HG03442 (cell line): Measurements from ENCODE around the gene FERMT3.

Source experiments
- ATAC-seq: cut with Tn5 transposase; IDR thresholded peaks from one replicate; pipeline ENCODE4 v1.9.1; 2021; ENCODE audit warnings: mild to moderate bottlenecking, moderate library complexity; ENCODE audit not compliant: unreplicated experiment

Gene FERMT3

DNA sequence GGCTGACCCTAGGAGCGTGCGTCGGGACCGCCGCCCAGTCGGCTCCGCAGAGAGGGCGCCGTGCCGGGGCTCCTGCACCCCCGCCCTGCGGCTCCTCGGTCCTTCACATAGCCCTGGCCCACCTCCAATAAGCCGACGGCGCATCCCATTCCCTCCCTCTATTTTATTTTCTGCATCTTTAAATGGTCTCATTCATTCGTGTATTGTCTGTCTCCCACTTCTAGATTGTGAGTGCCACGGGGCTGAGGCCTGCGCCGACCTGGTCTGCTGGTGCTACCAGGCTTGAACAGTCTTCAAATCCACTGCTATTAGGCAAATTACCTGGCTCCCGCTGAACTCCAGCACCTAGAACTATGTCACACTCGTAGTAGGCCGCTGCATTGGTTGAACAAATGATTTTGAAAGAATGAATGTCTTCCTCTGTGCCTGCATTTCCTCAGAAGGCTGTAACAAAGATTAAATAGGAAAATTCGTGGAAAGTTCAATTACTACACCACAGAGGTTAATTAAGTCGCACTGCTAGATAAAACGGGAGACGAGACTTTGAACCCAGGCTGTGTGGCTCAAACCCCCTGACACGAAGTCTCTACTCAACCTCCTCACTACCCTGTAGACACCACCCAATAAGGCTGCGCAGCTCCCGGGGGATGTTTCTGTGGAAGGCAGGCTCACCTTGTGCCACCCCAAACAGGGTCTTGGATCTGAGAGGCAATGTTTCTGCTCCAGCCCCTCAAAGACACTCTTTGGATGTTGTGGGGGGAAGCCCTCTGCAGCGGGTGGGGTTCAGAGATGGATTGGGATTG lies 41.4 kb downstream of the FERMT3 start:
- ATAC-seq = no peak

DNA sequence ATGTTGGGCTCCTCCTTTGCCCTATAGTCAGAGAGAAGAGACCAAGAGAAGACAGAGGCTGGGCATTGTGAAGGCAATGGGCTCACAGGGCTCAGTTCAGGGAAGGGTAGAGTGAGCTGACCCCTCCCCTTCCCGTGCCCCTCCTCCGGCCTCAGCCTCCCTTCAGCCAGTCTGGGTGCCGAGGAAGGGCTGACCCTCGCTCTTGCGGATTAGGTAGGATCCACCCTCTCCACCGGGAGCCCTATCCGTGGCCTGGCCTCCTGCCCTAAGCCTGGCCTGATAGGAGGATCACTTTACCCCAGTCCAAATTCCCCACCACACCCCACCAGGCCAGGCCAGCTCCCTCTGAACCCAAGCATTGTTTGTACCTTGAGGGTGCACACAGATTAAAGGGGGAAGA lies 42.1 kb downstream of the FERMT3 start:
- no peak for ATAC-seq

DNA sequence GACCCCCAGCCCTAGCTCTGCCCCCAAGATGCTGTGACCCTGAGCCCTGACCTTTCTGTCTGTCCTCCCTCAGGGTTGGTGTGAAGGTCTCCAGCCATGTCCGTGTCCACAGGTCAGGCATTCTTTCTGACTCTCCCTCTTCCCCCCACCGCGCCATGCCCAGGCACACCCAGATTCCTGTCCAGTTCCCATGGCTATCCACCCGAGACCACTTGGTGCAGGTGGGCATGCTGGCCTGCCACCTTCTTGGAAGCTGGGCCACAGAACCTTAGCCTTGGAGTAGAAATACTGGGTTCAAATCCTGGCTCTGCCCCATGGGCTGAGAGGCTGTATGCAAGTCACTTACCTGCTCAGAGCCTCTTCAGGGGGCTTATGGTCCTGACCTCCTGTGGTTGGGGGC lies 42.5 kb downstream of the FERMT3 start:
- ATAC-seq = no peak

DNA sequence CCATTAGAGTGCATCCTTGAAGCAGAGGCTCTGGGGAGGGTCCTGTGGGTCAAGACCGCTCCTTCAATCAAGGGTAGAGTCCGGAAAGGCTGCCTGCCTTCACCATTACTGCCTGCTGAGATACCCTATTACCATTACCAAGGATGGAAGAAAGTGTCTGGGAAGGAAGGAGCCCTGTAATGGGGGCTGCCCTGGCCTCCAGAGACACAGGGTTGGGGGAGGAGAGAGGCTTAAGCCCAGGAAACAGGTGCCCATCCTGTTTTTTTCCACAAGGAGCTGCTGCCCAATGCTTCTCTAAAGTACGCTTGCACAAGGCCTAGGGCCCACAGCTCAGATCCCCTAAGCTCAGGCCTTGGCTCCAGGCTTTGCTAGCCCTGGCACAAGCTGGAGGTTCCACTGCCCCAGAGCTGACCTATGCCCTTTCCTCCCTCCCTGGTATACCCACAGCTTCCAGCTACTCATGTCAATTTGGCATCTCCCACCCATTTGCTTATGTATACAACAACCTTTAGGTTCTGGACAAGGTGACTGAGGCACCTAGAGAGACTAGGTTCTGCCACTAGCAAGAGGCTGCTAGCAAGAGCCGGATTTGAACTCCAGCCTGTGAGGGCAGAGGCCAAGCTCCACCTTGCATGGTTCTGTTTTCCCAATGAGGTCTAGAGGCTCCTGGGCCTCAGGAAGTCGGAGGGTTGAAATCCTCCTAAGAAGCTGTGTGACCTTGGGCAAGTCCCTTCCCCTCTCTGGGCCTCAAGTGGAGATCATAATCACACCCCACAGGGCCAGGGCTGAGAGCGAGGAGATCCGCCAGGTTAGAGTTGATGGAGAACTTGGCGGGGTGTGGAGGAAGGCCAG lies 43.3 kb downstream of the FERMT3 start:
- no peak for ATAC-seq

DNA sequence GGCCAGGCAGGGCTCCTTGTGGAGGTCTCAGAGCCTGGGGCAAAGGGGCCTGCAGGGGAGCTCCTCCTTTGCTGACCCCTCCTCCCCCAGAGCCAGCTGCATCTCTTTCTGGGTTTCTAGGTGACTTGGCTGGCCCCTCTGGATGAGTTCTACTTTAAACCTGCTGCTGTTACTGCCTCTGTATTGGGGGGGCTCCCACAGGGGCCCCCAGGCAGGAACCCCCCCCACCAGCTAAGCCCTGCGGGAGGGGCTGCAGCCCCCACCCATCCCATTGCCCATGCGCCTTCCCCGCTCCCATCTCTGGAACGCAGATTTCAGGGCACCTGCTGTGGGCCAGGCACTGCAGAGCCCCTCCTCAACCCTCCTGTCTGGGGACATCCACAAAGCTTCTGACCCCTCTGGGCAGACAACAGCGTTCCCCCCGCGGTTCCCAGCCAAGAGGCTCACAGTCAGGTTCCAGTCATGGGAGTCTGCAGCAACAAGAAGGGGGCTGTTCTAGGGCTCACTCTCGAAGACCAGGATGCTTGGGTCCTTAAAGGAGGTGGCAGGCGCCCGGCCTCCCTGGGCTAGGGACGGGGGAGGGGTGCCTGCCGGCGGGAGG lies 44.0 kb downstream of the FERMT3 start:
- ATAC-seq = no peak

DNA sequence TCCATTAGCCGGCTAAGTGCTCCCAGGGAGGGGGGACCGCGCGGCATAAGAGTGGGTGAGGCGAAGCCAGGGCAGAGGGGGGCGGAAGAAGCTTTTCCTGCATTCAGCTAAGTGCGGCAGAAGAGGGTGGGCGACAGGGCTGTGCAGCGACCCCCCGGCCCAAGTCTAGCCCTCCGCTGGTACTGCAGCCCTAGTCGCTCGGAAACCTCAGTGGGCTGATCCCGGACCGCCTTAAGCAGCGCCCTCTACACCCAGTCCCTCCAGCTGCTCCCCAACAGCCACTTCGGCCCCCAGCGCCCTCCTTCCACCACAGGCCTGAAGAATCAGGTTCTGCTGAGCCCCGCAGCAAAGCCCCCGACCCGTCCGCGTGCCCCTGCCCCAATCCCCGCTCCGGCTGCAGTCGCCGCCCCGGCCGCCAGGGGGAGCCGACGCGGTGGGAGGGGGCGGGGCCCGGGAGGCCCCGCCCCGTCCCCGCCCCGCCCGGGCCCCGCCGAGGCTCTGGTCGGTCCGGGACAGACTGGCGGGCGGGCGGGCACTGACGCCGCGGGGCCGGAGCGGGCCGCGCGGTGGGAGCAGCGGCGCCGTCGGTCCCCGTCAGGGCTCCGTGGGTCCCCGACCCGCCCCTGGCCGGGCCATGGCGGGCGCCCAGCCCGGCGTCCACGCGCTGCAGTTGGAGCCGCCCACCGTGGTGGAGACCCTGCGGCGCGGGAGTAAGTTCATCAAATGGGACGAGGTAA lies 44.7 kb downstream of the FERMT3 start, which contains the start of gene PLCB3:
PLCB3 (plus strand) TSS at position 515 of the 737 bp plus-strand sequence; CDS start at position 635, 120 bp downstream.
- ATAC-seq = peak; percentile 48

DNA sequence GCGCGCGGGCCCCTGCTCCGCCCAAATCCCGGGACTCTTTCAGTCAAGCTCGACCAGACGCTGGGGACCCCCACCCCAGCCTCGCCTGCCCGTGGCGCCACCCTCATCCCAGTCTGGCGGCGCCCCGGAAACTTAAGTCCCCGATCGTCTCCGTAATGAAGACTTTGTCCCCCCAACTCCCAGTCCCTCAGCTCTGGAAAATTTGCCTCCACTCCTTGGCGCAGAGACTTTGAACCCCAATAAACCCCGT lies 45.2 kb downstream of the FERMT3 start:
- ATAC-seq = no peak

DNA sequence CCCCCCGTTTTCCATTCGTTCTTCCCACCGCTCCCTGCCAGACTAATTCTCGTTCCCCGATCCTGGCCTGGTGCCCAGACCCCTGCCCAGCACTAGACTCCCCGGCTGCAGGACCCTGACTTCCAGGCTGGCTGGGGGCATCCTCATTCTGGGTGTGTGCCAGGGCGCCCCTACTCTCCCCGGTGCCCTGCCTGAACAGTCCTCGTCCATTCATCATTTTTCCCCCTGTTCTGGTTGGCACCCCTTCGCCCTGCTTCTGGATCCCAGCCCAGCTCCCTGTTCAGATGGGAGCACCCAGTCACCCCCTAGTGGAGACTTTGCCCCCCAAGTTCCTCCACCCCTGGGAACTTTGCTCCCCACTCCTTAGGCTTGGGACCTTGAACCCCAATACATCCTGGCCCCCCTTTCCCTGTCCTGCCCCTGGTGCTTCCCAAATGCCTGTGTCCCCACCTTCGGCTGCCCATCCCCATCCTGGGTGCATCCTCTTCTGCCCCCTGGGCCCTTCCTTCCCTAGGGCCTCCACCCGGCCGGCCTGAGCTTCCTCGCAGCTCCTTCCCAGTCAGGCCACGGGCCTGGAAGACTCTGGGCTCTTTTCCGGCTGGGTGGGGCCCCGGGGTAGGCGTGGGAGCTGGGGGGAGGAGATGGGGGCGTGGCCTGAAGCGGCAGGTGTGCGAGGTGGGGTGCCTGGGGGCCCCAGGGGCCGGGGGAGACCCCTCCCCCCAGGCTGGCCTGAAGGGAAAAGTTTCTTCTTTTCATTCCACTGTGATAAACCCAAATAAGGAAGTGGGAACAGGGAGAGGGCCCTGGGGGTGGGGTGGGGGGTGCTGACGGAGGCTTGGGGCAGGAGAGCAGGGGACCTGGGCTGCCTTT lies 45.7 kb downstream of the FERMT3 start:
- no peak for ATAC-seq

DNA sequence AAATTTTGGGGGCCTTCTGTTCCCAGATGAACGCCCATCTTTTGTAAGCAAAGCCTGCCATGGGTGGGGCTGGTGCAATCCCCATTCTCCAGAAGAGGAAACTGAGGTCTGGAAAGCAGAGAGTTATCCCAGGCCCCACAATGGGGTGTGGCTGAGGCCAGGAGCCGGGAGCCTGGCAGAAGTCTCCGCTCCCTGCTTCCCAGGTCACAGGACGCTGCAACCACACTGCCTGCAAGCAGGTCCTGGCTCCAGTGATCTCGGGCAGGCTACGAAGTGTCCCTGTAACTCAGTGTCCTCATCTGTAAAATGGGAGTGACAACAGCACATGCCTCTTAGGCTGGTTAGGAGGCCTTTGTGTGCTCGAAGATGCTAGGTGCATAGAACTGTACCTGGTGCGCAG lies 46.5 kb downstream of the FERMT3 start:
- ATAC-seq = no peak

DNA sequence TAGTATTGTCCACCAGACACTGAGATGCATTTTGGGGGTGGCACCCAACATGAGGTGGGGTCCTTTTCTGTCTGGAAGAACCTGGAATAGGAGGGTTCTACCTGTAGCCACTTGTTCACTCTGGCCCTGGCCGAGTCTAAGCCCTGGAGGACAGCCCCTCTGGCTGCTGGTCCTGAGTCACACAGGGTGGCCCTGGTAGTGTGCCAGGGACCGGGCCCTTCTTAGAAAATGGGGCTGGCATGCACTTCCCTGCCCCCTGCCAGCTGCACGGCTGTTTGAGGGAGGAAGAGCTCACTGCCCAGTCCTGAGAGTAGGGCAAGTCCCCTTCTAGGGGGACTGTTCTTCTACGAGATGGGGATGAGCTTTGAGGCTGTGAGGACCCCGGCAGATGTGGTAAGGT lies 47.0 kb downstream of the FERMT3 start:
- ATAC-seq = no peak

DNA sequence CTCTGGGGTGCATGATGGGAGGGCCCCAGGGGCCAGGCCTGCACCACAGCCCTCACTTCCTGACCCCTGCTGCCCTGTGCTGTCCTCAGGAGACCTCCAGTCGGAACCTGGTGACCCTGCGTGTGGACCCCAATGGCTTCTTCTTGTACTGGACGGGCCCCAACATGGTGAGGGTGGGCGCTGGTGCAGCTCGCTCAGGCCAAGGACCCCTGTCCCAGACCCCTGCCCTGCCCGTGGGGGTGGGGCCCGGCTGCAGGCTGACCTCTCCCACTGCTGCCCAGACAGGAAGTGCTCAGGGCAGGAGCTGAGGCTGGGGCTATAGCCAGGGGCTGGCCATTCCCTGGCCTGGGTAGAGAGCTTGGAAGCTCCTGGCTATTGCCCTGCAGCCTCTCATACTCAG lies 47.8 kb downstream of the FERMT3 start:
- ATAC-seq = no peak

DNA sequence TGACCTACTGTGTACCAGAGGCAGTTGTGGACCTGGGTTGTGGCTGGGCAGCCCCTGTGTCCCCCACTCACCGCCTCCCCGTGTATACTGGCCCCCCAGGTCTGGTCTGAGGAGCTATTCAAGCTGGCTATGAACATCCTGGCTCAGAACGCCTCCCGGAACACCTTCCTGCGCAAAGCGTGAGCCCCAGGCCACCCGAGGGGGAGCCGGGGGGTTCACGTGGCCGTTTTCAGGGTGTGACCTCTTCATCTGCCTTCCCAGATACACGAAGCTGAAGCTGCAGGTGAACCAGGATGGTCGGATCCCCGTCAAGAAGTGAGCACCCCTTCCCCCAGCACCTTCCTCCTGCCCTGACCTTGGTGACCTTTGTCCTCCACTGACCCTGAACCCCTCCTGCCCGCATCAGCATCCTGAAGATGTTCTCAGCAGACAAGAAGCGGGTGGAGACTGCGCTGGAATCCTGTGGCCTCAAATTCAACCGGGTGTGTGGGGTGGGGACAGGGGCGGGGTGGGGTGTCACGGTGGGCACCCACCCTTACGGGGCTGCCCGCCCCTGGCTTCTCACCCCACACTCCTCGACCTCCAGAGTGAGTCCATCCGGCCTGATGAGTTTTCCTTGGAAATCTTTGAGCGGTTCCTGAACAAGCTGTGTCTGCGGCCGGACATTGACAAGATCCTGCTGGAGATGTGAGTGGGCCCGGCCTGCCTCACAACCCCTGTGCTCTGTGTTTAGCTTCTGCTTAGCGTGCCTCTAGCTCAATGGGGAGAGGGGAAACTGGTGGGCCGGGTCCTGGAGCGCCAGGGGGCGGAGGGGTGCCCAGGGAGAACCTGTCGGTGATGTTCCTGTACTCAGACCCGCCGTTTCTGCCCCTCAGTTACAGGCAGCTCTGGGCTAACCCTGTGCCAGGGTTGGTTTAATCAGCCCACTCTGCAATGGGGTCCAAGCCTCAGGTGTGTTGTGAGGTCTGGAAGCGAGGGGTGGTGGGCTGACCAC lies 48.9 kb downstream of the FERMT3 start:
- ATAC-seq = no peak

DNA sequence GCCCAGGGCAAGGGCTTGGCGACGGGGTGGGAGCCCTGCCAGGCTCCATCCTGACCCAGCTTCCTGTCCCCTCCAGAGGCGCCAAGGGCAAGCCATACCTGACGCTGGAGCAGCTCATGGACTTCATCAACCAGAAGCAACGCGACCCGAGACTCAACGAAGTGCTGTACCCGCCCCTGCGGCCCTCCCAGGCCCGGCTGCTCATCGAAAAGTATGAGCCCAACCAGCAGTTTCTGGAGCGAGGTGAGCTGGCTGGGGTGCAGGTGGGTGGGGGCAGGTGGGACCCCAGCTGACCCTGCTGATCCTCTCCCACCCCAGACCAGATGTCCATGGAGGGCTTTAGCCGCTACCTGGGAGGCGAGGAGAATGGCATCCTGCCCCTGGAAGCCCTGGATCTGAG lies 49.8 kb downstream of the FERMT3 start:
- ATAC-seq = no peak

DNA sequence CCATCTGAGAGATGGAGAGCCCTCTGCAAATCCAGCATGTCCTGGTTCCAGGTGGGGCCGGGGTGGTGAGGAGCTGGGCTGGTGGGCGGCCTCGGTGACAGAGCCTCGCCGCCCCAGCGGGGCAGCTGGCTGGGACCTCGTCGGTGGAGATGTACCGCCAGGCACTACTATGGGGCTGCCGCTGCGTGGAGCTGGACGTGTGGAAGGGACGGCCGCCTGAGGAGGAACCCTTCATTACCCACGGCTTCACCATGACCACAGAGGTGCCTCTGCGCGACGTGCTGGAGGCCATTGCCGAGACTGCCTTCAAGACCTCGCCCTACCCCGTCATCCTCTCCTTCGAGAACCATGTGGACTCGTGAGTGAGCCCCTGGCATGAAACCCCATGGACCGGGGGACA lies 51.8 kb downstream of the FERMT3 start:
- no peak for ATAC-seq

DNA sequence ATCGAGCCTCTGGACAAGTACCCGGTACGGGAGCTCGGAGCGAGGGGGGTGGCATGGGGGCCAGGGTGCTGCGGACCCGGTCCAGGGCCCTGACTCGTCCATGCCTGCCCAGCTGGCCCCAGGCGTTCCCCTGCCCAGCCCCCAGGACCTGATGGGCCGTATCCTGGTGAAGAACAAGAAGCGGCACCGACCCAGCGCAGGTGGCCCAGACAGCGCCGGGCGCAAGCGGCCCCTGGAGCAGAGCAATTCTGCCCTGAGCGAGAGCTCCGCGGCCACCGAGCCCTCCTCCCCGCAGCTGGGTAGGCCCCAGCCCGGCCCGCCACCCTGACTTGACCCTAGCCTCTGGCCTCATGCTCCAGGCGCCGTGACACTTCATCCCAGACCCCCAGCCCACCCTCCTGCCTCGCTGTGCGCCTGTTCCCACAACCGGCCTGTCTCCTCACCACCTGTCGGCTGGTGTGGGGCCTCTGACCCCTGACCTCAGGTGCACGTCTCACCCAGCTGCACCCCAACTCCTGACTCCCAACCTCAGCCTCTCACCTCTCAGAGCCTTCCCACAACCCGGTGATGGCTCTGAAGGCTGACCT lies 52.5 kb downstream of the FERMT3 start:
- no peak for ATAC-seq

DNA sequence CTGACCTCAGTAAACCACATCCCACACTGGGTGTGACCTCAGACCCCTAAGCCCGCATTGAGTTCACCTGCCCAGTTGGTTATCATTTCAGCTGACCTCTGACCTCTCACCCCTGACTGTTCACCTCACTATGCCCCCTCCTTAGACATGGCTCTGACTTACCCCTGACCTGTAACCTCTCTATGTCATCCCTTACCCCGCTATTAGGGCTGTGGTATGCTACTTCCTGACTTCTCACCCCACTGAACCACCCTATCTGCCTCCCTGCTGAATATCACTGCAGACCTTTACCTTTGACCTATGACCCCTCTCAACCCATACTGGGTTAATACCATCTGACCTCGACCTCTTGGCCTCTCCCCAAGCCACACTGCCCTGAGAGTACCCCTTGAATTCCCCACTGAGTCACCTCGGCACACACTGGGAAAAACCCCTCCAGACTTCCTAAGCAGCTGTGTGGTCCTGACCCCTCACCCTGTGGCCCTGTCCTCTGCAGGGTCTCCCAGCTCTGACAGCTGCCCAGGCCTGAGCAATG lies 53.1 kb downstream of the FERMT3 start:
- no peak for ATAC-seq

DNA sequence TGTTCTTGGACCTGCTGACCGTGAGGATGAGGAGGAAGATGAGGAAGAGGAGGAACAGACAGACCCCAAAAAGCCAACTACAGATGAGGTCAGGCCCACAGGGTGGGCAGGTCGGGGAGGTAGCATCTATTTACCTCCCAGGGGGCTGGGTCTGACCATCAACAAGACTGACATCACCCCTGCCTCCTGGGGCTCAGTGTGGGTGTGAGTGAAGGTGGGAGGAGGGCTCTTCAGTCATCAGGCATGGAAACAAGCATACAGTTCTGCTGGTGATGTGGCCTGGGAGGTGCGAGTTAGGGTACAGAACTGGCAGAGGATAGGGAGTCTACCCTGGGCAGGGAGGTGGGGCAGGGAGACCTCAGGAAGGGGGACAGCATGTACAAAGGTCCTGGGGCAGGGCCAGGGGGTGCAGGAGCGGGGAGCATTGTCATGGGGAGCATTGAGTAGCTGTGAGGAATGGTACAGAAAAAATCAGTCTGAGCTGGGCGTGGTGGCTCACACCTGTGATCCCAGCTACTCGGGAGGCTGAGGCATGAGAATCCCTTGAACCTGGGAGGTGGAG lies 53.7 kb downstream of the FERMT3 start:
- no peak for ATAC-seq

DNA sequence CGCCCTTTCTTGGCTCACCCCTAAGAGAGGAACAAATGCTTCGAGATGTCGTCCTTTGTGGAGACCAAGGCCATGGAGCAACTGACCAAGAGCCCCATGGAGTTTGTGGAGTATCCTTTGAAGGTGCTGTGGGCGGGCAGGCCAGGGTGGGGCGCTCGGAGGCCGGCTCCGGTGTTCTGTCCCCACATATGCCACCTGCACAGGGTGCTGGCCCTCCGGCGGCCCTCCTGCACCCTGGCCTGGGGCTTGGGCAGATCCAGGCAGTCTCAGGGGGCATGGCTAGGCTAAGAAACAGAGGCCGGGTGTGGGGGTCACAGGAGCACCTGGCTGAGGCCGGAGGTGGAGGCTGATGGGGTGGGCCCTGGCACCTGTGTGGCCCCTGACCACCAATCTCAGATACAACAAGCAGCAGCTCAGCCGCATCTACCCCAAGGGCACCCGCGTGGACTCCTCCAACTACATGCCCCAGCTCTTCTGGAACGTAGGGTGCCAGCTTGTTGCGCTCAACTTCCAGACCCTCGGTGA lies 55.1 kb downstream of the FERMT3 start:
- no peak for ATAC-seq
